Endometrial microvascular endothelial cells (primary cell): ENCODE data around the gene ADGRG6. TPM values are rescaled to one million over a fixed set of nuclear protein-coding genes. Genes with fewer than 3 reads are reported as not detected.
"Not testable (repeated sequence)": the region's sequence is repeated elsewhere in the genome, so short reads cannot be mapped to it uniquely, and the experiment has no call there.

Experiments used
- in situ Hi-C: cut with HindIII; loops from 2 replicates; pipeline ENCODE4 v1.10.0; 2017; ENCODE audit warnings: low sequenced_read_pairs, low pct_unique_long_range_greater_than_20kb; ENCODE audit errors: inconsistent ontology term
- total RNA-seq: library from RNA; depleted of rRNA; stranded (reverse); fragments of >200 nt; gene quantifications from one replicate; pipeline ENCODE4 v1.2.3, GENCODE V29; 2015; ENCODE audit errors: inconsistent ontology term

The ADGRG6 gene
- 219 TPM for total RNA-seq

GRCh38 chr6:142301651-142302391 lies at the start of gene ADGRG6:
TSS of gene ADGRG6 (plus strand) at chr6:142302007. CDS start at chr6:142302330, 323 bp downstream.
- in situ Hi-C loops, result no loop called here

DNA sequence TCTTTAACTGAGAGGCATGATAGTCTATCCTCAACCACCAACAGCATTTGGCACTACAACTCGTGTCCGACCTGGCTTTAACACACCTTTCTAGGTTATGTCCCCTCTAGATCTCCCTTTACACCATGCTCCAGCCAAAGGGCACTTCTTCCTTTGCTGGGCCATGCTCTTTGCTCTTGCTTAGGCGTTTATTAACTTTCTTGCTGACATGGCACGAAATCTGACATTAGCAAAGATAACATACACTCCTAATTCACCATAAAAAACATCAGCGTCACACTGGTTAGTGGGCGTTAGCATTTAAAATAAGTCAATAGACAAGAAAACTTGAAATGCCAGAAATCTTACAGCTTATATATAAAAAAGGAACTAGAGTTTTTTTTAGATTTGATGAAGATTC lies 47.3 kb upstream of the ADGRG6 start:
- in situ Hi-C loops, result no loop called here

- in situ Hi-C loops, result no loop called here
Observed at GRCh38 chr6:142255785-142256184, 46.0 kb upstream of the ADGRG6 start.

DNA sequence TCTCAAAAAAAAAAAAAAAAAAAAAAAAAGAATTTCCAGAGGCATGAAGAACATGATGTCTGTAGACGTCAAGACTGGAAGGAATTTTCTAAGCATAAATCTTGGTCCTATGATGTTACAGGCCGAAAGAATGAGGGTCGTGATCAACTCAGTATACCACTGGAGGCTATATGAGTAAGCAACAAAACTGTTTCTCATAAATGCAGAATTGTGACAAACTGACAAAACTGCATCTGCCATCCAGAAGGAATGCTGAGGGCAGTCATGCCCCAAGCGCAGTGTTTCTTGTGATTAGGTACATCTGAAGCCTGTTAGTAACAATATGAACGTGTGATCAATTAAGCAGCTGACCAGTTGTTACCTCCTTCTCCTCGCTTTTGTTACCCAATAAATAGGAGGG lies 43.5 kb upstream of the ADGRG6 start:
- in situ Hi-C loops, result no loop called here

DNA sequence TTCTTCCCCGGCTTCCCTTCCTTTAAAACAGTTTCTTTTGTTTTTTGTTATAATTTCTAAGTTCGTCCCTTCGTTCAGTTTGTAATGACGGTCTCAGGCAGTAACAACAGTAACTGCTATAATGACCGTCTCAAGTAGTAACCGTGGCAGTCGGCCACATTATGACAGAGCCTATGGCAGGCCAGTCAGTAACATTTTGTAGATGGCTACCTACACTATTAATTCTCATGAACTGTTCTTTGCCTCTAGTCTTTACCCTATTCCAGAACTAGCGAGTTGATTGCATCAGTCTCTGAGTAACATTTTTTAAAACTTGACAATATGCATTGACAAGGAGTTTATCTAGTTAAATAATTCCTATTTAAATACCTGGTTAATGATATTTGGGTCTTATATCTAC lies 43.0 kb upstream of the ADGRG6 start:
- in situ Hi-C loops, result no loop called here

GRCh38 chr6:142260748-142261147 lies 41.1 kb upstream of the ADGRG6 start:
- in situ Hi-C loops, result no loop called here

DNA sequence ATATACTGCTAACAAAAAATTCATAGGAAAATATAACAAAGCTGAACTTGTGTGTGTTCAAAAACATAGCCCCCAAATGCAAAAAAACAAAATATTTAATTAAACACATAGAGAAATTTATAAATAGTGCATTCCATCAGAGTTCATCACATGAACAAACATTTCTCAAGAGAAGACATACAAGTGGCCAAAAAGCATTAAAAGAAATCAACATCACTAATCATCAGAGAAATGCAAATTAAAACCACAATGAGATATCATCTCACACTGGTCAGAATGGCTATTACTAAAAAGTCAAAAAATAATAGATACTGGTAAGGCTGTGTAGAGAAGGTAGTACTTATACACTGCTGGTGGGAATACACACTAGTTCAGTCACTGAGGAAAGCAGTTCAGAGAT lies 39.6 kb upstream of the ADGRG6 start:
- in situ Hi-C loops, result no loop called here

GRCh38 chr6:142265476-142265875 lies 36.3 kb upstream of the ADGRG6 start:
- in situ Hi-C loops, result no loop called here

- in situ Hi-C loops, result no loop called here
Observed at GRCh38 chr6:142266060-142266459, 35.7 kb upstream of the ADGRG6 start.

DNA sequence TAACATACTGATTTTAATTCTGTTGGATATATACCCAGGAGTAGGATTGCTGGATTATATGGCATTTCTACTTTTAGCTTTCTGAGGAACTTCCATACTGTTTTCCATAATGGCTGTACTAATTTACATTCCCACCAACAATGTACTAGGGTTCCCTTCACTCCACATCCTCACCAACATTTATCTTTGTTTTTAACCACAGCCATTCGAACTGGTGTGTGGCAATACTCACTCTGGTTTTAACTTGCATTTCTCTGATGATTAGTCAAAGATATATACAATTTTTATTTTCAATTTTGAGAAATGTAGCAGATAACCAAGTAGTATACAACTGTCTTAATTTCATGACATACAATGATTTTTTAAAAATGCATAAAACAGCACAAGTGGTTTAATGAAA lies 30.3 kb upstream of the ADGRG6 start:
- in situ Hi-C loops, result no loop called here

DNA sequence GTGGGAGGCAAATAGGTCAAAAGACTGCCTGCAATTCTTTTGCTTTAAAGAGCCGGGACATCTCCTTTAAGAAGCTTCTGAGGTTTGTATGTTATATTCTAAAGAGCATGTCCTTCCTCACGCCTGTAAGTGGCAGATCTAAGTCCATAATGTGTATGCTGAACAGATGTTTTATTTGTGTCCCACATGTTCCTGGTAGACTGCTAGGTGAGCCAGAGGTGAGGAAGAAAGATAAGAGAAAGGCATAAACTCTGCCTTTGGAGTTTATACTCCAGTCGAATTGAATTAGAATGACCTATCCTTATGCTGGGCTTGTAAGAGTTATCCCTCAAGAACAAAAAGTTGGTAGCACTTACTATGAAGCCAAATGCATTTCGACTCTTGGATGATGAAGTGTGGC lies 27.2 kb upstream of the ADGRG6 start:
- in situ Hi-C loops, result no loop called here

- in situ Hi-C loops, result no loop called here
Observed at GRCh38 chr6:142275236-142276006, 26.4 kb upstream of the ADGRG6 start.

- in situ Hi-C loops, result no loop called here
Observed at GRCh38 chr6:142276256-142276655, 25.6 kb upstream of the ADGRG6 start.

- in situ Hi-C loops, result no loop called here
Observed at GRCh38 chr6:142279350-142280180, 22.2 kb upstream of the ADGRG6 start.

DNA sequence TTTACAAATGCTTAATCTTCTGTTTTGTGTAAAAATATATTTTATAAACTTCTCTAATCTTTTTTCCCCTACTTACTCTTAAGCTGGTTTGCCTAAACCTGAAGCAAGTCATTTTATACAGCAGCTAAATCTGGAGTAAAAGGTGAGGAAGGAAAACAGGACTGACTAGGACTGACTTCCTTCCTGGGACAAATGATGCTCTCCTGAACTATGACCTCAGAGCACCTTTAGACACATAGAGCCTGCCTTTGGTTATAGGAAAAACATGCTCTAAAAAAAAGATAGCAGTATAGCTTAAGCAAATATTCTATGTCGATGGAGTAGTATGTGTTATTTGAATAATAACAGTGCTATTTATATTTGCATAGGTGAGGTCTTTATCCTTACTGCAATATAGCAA lies 21.5 kb upstream of the ADGRG6 start:
- in situ Hi-C loops, result no loop called here

GRCh38 chr6:142280927-142281326 lies 20.9 kb upstream of the ADGRG6 start:
- in situ Hi-C loops, result no loop called here

DNA sequence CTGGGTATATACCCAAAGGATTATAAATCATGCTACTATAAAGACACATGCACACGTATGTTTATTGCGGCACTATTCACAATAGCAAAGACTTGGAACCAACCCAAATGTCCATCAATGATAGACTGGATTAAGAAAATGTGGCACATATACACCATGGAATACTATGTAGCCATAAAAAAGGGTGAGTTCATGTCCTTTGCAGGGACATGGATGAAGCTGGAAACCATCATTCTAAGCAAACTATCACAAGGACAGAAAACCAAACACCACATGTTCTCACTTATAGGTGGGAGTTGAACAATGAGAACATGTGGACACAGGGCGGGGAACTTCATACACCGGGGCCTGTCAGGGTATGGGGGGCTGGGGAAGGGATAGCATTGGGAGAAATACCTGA lies 18.7 kb upstream of the ADGRG6 start:
- in situ Hi-C loops, result not testable (repeated sequence)

DNA sequence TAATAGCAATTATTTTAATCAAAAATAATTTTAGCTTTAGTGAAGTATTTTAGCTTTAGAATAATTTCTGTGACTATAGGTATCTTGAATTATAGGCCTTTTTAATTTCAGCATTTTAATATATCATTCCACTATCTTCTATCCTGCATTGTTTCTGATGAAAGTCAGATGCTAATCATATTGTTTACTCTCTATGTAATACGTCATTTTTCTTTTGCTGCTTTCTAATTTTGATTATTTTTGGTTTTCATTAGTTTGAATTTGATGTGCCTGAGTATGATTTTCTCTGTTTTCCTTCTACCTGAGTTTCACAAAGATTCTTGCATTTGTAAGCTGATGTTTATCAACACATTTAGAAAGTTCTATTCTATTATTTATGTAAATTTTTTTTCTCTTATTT lies 17.4 kb upstream of the ADGRG6 start:
- in situ Hi-C loops, result no loop called here

GRCh38 chr6:142285235-142286087 lies 16.3 kb upstream of the ADGRG6 start:
- in situ Hi-C loops, result no loop called here
